ENCODE measurements around the gene HOXB5.
A peak's percentile ranks its signal among the peaks of the same experiment; 100 is the strongest.

HOXB5 gene

GRCh38 chr17:48553190-48553547, 40.4 kb downstream of the HOXB5 start:
- no peak overlapping the region for H4K91ac ChIP-seq (ENCODE audit: low read length)
- no peak for DNase-seq
- H2AFZ ChIP-seq (ENCODE audit: low read depth, low read length) = no peak overlapping the region
- peak overlapping the region in 1 of 2 experiments; percentile 76 for H3K4me3 ChIP-seq (ENCODE audit: insufficient read depth in 1 of 2, low read depth in 1 of 2, low read length in 2 of 2)
- WGBS = 28% methylated on average over 4 of the region's 5 CpGs
- H3K4ac ChIP-seq (ENCODE audit: low read depth in 1 of 2, low read length in 2 of 2) = peak overlapping the region; percentile 19 to 24
- no peak overlapping the region for H3K4me2 ChIP-seq (ENCODE audit: low read length, poor library complexity, severe bottlenecking)
- H2BK15ac ChIP-seq (ENCODE audit: low read depth, poor library complexity, severe bottlenecking) = no peak overlapping the region
- H3K14ac ChIP-seq (ENCODE audit: low read length in 2 of 2) = peak overlapping the region in 1 of 2 experiments; percentile 10
- peak overlapping the region; percentile 10 for H3K27ac ChIP-seq (ENCODE audit: low read length, poor library complexity, severe bottlenecking)
- peaks cover 2% of the 10 kb centered on the region for H3K79me1 ChIP-seq (replicated peaks; ENCODE audit: low read length, poor library complexity, severe bottlenecking)
- H2BK120ac ChIP-seq (ENCODE audit: low read depth, low read length) = peak overlapping the region; percentile 54
- H3K9me3 ChIP-seq (ENCODE audit: control insufficient read depth, low read length) = no peaks in the 10 kb centered on the region
- H3K36me3 ChIP-seq (ENCODE audit: control insufficient read depth in 1 of 2, insufficient read depth in 2 of 2, low read depth in 1 of 2, low read length in 2 of 2) = peaks cover 27 to 32% of the 10 kb centered on the region in 2 experiments
- H3K18ac ChIP-seq (ENCODE audit: low read depth in 1 of 2, low read length in 2 of 2) = peak overlapping the region; percentile 40 to 76
- peak overlapping the region in 1 of 2 experiments; percentile 3 for H3K23ac ChIP-seq (ENCODE audit: low read length in 2 of 2)
- H2AK5ac ChIP-seq (ENCODE audit: low read length, severe bottlenecking) = peak overlapping the region; percentile 39
- H2BK12ac ChIP-seq (ENCODE audit: low read length in 2 of 2) = peak overlapping the region in 1 of 2 experiments; percentile 85
- H3K4me1 ChIP-seq (ENCODE audit: control insufficient read depth, insufficient read depth, low read depth, low read length) = peaks cover 40% of the 10 kb centered on the region
- peak overlapping the region; percentile 93 for H3K9ac ChIP-seq (ENCODE audit: low read length)
- H3K27me3 ChIP-seq (ENCODE audit: control insufficient read depth in 1 of 2, insufficient read depth in 1 of 2, low read length in 2 of 2) = no peaks in the 10 kb centered on the region
- H4K8ac ChIP-seq (ENCODE audit: low read length) = peak overlapping the region; percentile 1
- H2BK5ac ChIP-seq (ENCODE audit: low read depth, low read length, poor library complexity, severe bottlenecking) = no peak overlapping the region

GRCh38 chr17:48552466-48553189, 41.0 kb downstream of the HOXB5 start:
- Histone ChIP-seq H2AK5ac (ENCODE audit: low read length, severe bottlenecking) (peak overlapping the region; percentile 39), H3K9me3 (ENCODE audit: control insufficient read depth, low read length) (no peaks in the 10 kb centered on the region), H3K4me1 (ENCODE audit: control insufficient read depth, insufficient read depth, low read depth, low read length) (peaks cover 39% of the 10 kb centered on the region), H3K27ac (ENCODE audit: low read length, poor library complexity, severe bottlenecking) (peak overlapping the region; percentile 10), H2AFZ (ENCODE audit: low read depth, low read length) (no peak overlapping the region), H3K4me2 (ENCODE audit: low read length, poor library complexity, severe bottlenecking) (no peak overlapping the region), H3K4ac (ENCODE audit: low read depth in 1 of 2, low read length in 2 of 2) (peak overlapping the region; percentile 24 to 93), H3K4me3 (ENCODE audit: insufficient read depth in 1 of 2, low read depth in 1 of 2, low read length in 2 of 2) (peak overlapping the region in 1 of 2 experiments; percentile 76), H2BK12ac (ENCODE audit: low read length in 2 of 2) (peak overlapping the region; percentile 6 to 99), H4K91ac (ENCODE audit: low read length) (peak overlapping the region; percentile 16), H3K18ac (ENCODE audit: low read depth in 1 of 2, low read length in 2 of 2) (peak overlapping the region; percentile 40 to 100), H3K23ac (ENCODE audit: low read length in 2 of 2) (peak overlapping the region in 1 of 2 experiments; percentile 93), H2BK120ac (ENCODE audit: low read depth, low read length) (peak overlapping the region; percentile 54), H3K36me3 (ENCODE audit: control insufficient read depth in 1 of 2, insufficient read depth in 2 of 2, low read depth in 1 of 2, low read length in 2 of 2) (peaks cover 25 to 33% of the 10 kb centered on the region in 2 experiments), H2BK5ac (ENCODE audit: low read depth, low read length, poor library complexity, severe bottlenecking) (no peak overlapping the region), H3K14ac (ENCODE audit: low read length in 2 of 2) (peak overlapping the region in 1 of 2 experiments; percentile 92), H3K27me3 (ENCODE audit: control insufficient read depth in 1 of 2, insufficient read depth in 1 of 2, low read length in 2 of 2) (no peaks in the 10 kb centered on the region), H3K9ac (ENCODE audit: low read length) (peak overlapping the region; percentile 93), H2BK15ac (ENCODE audit: low read depth, poor library complexity, severe bottlenecking) (peak overlapping the region; percentile 73), H3K79me1 (replicated peaks; ENCODE audit: low read length, poor library complexity, severe bottlenecking) (peaks cover 2% of the 10 kb centered on the region), H4K8ac (ENCODE audit: low read length) (peak overlapping the region; percentile 92)
- 41% methylated on average over 2 of the region's 11 CpGs for WGBS
- DNase-seq = peak; percentile 70

GRCh38 chr17:48551596-48552465, 41.7 kb downstream of the HOXB5 start:
- Histone ChIP-seq H2AFZ (ENCODE audit: low read depth, low read length) (no peak overlapping the region), H3K4me3 (ENCODE audit: insufficient read depth in 1 of 2, low read depth in 1 of 2, low read length in 2 of 2) (no peak overlapping the region), H2BK5ac (ENCODE audit: low read depth, low read length, poor library complexity, severe bottlenecking) (no peak overlapping the region), H3K14ac (ENCODE audit: low read length in 2 of 2) (peak overlapping the region in 1 of 2 experiments; percentile 92), H3K9me3 (ENCODE audit: control insufficient read depth, low read length) (no peaks in the 10 kb centered on the region), H3K27ac (ENCODE audit: low read length, poor library complexity, severe bottlenecking) (no peak overlapping the region), H3K4me1 (ENCODE audit: control insufficient read depth, insufficient read depth, low read depth, low read length) (peaks cover 36% of the 10 kb centered on the region), H2AK5ac (ENCODE audit: low read length, severe bottlenecking) (no peak overlapping the region), H2BK12ac (ENCODE audit: low read length in 2 of 2) (peak overlapping the region; percentile 6 to 99), H3K9ac (ENCODE audit: low read length) (peak overlapping the region; percentile 29), H4K91ac (ENCODE audit: low read length) (peak overlapping the region; percentile 16), H2BK120ac (ENCODE audit: low read depth, low read length) (peak overlapping the region; percentile 64), H3K4me2 (ENCODE audit: low read length, poor library complexity, severe bottlenecking) (no peak overlapping the region), H3K27me3 (ENCODE audit: control insufficient read depth in 1 of 2, insufficient read depth in 1 of 2, low read length in 2 of 2) (no peaks in the 10 kb centered on the region), H2BK15ac (ENCODE audit: low read depth, poor library complexity, severe bottlenecking) (peak overlapping the region; percentile 73), H3K18ac (ENCODE audit: low read depth in 1 of 2, low read length in 2 of 2) (peak overlapping the region; percentile 14 to 100), H3K79me1 (replicated peaks; ENCODE audit: low read length, poor library complexity, severe bottlenecking) (peaks cover 2% of the 10 kb centered on the region), H3K23ac (ENCODE audit: low read length in 2 of 2) (peak overlapping the region in 1 of 2 experiments; percentile 93), H3K36me3 (ENCODE audit: control insufficient read depth in 1 of 2, insufficient read depth in 2 of 2, low read depth in 1 of 2, low read length in 2 of 2) (peaks cover 25 to 33% of the 10 kb centered on the region in 2 experiments), H4K8ac (ENCODE audit: low read length) (peak overlapping the region; percentile 92), H3K4ac (ENCODE audit: low read depth in 1 of 2, low read length in 2 of 2) (peak overlapping the region; percentile 0 to 93)
- 55% methylated on average over 38 of the region's 47 CpGs for WGBS
- peak; percentile 32 for DNase-seq

- Histone ChIP-seq H4K8ac (ENCODE audit: low read length) (peak overlapping the region; percentile 92), H3K27me3 (ENCODE audit: control insufficient read depth in 1 of 2, insufficient read depth in 1 of 2, low read length in 2 of 2) (no peaks in the 10 kb centered on the region), H3K4me3 (ENCODE audit: insufficient read depth in 1 of 2, low read depth in 1 of 2, low read length in 2 of 2) (no peak overlapping the region), H2AK5ac (ENCODE audit: low read length, severe bottlenecking) (no peak overlapping the region), H3K27ac (ENCODE audit: low read length, poor library complexity, severe bottlenecking) (no peak overlapping the region), H3K79me1 (replicated peaks; ENCODE audit: low read length, poor library complexity, severe bottlenecking) (peaks cover 2% of the 10 kb centered on the region), H3K4me2 (ENCODE audit: low read length, poor library complexity, severe bottlenecking) (no peak overlapping the region), H3K9me3 (ENCODE audit: control insufficient read depth, low read length) (no peaks in the 10 kb centered on the region), H4K91ac (ENCODE audit: low read length) (no peak overlapping the region), H3K18ac (ENCODE audit: low read depth in 1 of 2, low read length in 2 of 2) (peak overlapping the region; percentile 14 to 100), H2BK120ac (ENCODE audit: low read depth, low read length) (peak overlapping the region; percentile 64), H3K23ac (ENCODE audit: low read length in 2 of 2) (no peak overlapping the region), H3K4me1 (ENCODE audit: control insufficient read depth, insufficient read depth, low read depth, low read length) (peaks cover 41% of the 10 kb centered on the region), H3K14ac (ENCODE audit: low read length in 2 of 2) (no peak overlapping the region), H2BK12ac (ENCODE audit: low read length in 2 of 2) (no peak overlapping the region), H2BK15ac (ENCODE audit: low read depth, poor library complexity, severe bottlenecking) (no peak overlapping the region), H3K36me3 (ENCODE audit: control insufficient read depth in 1 of 2, insufficient read depth in 2 of 2, low read depth in 1 of 2, low read length in 2 of 2) (peaks cover 25 to 33% of the 10 kb centered on the region in 2 experiments), H2BK5ac (ENCODE audit: low read depth, low read length, poor library complexity, severe bottlenecking) (no peak overlapping the region), H3K9ac (ENCODE audit: low read length) (no peak overlapping the region), H3K4ac (ENCODE audit: low read depth in 1 of 2, low read length in 2 of 2) (peak overlapping the region in 1 of 2 experiments; percentile 33), H2AFZ (ENCODE audit: low read depth, low read length) (no peak overlapping the region)
- WGBS = 44% methylated on average over 15 of the region's 19 CpGs
- DNase-seq = peak; percentile 32
Observed at GRCh38 chr17:48551214-48551555, 42.4 kb downstream of the HOXB5 start.
